ENCODE data around the gene INTS1. TPM values are rescaled to one million over a fixed set of nuclear protein-coding genes. Genes with fewer than 3 reads are reported as not detected.

INTS1 gene
- total RNA-seq, 4 donors from 2014 or later = 19.0 to 71.6 (median 23.8) TPM

- no peak for TF ChIP-seq CTCF (IDR thresholded peaks at IDR 0.05; ENCODE audit: low read depth)
Observed at GRCh38 chr7:1433128-1433920, 70.9 kb downstream of the INTS1 start.

- TF ChIP-seq CTCF (IDR thresholded peaks at IDR 0.05; ENCODE audit: low read depth) = no peak
Observed at GRCh38 chr7:1432411-1433082, 71.6 kb downstream of the INTS1 start.

- TF ChIP-seq CTCF (IDR thresholded peaks at IDR 0.05; ENCODE audit: low read depth) = no peak
Observed at GRCh38 chr7:1431634-1432380, 72.4 kb downstream of the INTS1 start.

- no peak for TF ChIP-seq CTCF (IDR thresholded peaks at IDR 0.05; ENCODE audit: low read depth)
Observed at GRCh38 chr7:1431226-1431625, 73.0 kb downstream of the INTS1 start.

GRCh38 chr7:1430056-1430845 lies 73.9 kb downstream of the INTS1 start:
- no peak for TF ChIP-seq CTCF (IDR thresholded peaks at IDR 0.05; ENCODE audit: low read depth)

GRCh38 chr7:1428941-1429501 lies 75.2 kb downstream of the INTS1 start:
- TF ChIP-seq CTCF (IDR thresholded peaks at IDR 0.05; ENCODE audit: low read depth) = no peak

Data from subcutaneous adipose tissue (tissue), 4 donors.